Mammary epithelial cell (primary cell): ENCODE measurements around the gene RPL15.
A peak's percentile ranks its signal among the peaks of the same experiment; 100 is the strongest.

ENCODE experiments used
- EZH2 ChIP-seq: IDR thresholded peaks from 2 replicates; pipeline ENCODE4 v1.6.1; 2012; ENCODE audit warnings: low read length, inconsistent platforms, borderline replicate concordance
- TF ChIP-seq, protein P1 (sequence below), 2 donors: IDR thresholded peaks in 1 of 2; conservative IDR thresholded peaks in 1 of 2; 2 replicates each; pipeline ENCODE4 v1.5.1; 2011 to 2012; ENCODE audit warnings: inconsistent platforms in 2 of 2, low read length in 2 of 2, mild to moderate bottlenecking in 2 of 2, control low read depth in 1 of 2, low read depth in 1 of 2; ENCODE audit not compliant: insufficient read depth in 1 of 2; ENCODE audit errors: extremely low read depth in 1 of 2

DNA sequence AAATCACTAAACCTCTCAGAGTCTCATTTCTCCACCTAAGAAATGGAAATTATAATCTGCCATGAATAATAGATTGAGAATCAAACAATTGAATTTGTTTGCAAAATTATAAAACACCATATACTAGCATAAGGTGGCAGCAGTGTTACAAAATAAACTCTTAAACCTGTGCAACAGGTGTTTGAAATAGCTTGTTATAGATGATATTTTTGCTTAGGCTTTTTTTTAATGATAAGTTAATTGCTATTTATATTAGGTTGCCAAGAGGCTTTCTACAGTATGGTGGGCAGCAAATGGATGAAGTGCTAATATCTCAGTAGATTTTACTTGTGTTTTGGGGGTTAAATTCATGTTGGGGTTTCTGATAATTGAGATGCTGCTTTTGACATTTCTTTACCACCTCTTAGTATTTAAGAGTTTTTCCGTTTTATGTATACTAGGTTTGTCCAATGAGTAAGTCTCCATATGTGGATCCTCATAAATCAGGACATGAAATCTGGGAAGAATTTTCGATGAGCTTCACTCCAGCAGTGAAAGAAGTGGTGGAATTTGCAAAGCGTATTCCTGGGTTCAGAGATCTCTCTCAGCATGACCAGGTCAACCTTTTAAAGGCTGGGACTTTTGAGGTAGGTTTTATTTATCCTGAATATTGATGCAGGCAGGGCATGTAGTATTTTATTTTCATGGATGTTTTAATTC lies 47.8 kb downstream of the RPL15 start:
- no peak for TF ChIP-seq EZH2
- TF ChIP-seq, protein P1, sequence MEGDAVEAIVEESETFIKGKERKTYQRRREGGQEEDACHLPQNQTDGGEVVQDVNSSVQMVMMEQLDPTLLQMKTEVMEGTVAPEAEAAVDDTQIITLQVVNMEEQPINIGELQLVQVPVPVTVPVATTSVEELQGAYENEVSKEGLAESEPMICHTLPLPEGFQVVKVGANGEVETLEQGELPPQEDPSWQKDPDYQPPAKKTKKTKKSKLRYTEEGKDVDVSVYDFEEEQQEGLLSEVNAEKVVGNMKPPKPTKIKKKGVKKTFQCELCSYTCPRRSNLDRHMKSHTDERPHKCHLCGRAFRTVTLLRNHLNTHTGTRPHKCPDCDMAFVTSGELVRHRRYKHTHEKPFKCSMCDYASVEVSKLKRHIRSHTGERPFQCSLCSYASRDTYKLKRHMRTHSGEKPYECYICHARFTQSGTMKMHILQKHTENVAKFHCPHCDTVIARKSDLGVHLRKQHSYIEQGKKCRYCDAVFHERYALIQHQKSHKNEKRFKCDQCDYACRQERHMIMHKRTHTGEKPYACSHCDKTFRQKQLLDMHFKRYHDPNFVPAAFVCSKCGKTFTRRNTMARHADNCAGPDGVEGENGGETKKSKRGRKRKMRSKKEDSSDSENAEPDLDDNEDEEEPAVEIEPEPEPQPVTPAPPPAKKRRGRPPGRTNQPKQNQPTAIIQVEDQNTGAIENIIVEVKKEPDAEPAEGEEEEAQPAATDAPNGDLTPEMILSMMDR (conservative IDR thresholded peaks at IDR 0.05 in 1 of 2, IDR thresholded peaks at IDR 0.05 in 1 of 2; ENCODE audit: extremely low read depth in 1 of 2, insufficient read depth in 1 of 2, low read depth in 1 of 2, low read length in 2 of 2): peak in 1 of 2 donors; percentile 1
